IMR-90 (cell line): ENCODE results near the gene LCN10. TPM values are rescaled to one million over a fixed set of nuclear protein-coding genes. Genes with fewer than 3 reads are reported as not detected.

Source experiments
- ATAC-seq: fragments of 200-7000 bp; cut with Tn5 transposase; 2 replicates; pipeline ENCODE4 v1.9.1; 2020; ENCODE audit warnings: low read depth, mild to moderate bottlenecking, moderate library complexity
- BruUV-seq: library from RNA; stranded (reverse); fragments of 400-500 nt; replicated peaks from 2 replicates; lab custom pipeline; 2021; lab: Mats Ljungman, UMichigan
- CTCF ChIA-PET: fragments of 300-600 bp; formaldehyde crosslinking; extraction: SDS; loops from one replicate; lab custom pipeline; 2021; ENCODE audit warnings: antibody characterized with exemption; lab: Yijun Ruan, JAX
- POLR2A ChIA-PET: fragments of 300-600 bp; sonication (Branson Sonifier 250); formaldehyde crosslinking; loops from one replicate; lab custom pipeline; 2022; ENCODE audit warnings: antibody characterized with exemption; ENCODE audit not compliant: unreplicated experiment; lab: Charles Lee
- DNase-seq: peaks from one replicate; pipeline ENCODE4 v3.0.0; 2013
- H2AFZ ChIP-seq: replicated peaks from 2 replicates; pipeline ENCODE3; 2013; ENCODE audit warnings: low read length, mild to moderate bottlenecking; ENCODE audit not compliant: poor library complexity
- H2AK5ac ChIP-seq: 2 replicates; pipeline ENCODE4 v1.6.1; 2013; ENCODE audit warnings: low read depth, low read length, inconsistent platforms
- H2AK9ac ChIP-seq: replicated peaks from 2 replicates; pipeline ENCODE3; 2013; ENCODE audit warnings: mild to moderate bottlenecking, low read depth, low read length, moderate library complexity; ENCODE audit not compliant: poor library complexity
- H2BK120ac ChIP-seq: 2 replicates; pipeline ENCODE4 v1.6.1; 2013; ENCODE audit warnings: low read depth, low read length, inconsistent platforms
- H2BK15ac ChIP-seq: 3 replicates; pipeline ENCODE4 v1.6.1; 2013; ENCODE audit warnings: low read depth, low read length, inconsistent platforms
- H2BK20ac ChIP-seq: 2 replicates; pipeline ENCODE4 v1.6.1; 2013; ENCODE audit warnings: low read depth, mild to moderate bottlenecking, inconsistent platforms, low read length, moderate library complexity
- H2BK5ac ChIP-seq: 2 replicates; pipeline ENCODE4 v1.6.1; 2013; ENCODE audit warnings: mild to moderate bottlenecking, low read depth, low read length, inconsistent platforms; ENCODE audit not compliant: poor library complexity, severe bottlenecking
- H3K14ac ChIP-seq: replicated peaks from 2 replicates; pipeline ENCODE4 v1.6.1; 2013; ENCODE audit warnings: low read depth, low read length, inconsistent platforms
- H3K18ac ChIP-seq: 2 replicates; pipeline ENCODE4 v1.6.1; 2013; ENCODE audit warnings: low read depth, low read length, control low read depth
- H3K23ac ChIP-seq: 2 replicates; pipeline ENCODE4 v1.6.1; 2013; ENCODE audit warnings: low read depth, low read length, inconsistent platforms
- H3K27ac ChIP-seq: 2 replicates; pipeline ENCODE4 v1.5.1; 2013; ENCODE audit warnings: mild to moderate bottlenecking, control low read depth, low read length; ENCODE audit not compliant: insufficient read depth
- H3K27me3 ChIP-seq: 2 replicates; pipeline ENCODE4 v1.6.1; 2013; ENCODE audit warnings: low read length; ENCODE audit not compliant: control insufficient read depth, insufficient read depth
- H3K36me3 ChIP-seq: 2 replicates; pipeline ENCODE4 v1.6.1; 2013; ENCODE audit warnings: low read length, mixed read lengths; ENCODE audit not compliant: control insufficient read depth, insufficient read depth
- H3K4ac ChIP-seq: 2 replicates; pipeline ENCODE4 v1.6.1; 2013; ENCODE audit warnings: low read depth, low read length, inconsistent platforms
- H3K4me1 ChIP-seq: 2 replicates; pipeline ENCODE4 v1.6.1; 2013; ENCODE audit warnings: low read length, mixed read lengths; ENCODE audit not compliant: control insufficient read depth, insufficient read depth
- H3K4me2 ChIP-seq: 2 replicates; pipeline ENCODE4 v1.6.1; 2013; ENCODE audit warnings: low read depth, mild to moderate bottlenecking, control low read depth, low read length, moderate library complexity
- H3K4me3 ChIP-seq: 2 replicates; pipeline ENCODE4 v1.5.1; 2013; ENCODE audit warnings: low read depth, mild to moderate bottlenecking, control low read depth, low read length, moderate library complexity; ENCODE audit not compliant: insufficient read depth
- H3K56ac ChIP-seq: 2 replicates; pipeline ENCODE4 v1.6.1; 2013; ENCODE audit warnings: low read length, inconsistent platforms; ENCODE audit not compliant: insufficient read depth; ENCODE audit errors: extremely low read depth
- H3K79me1 ChIP-seq, 2 experiments: 2 replicates each; pipeline ENCODE4 v1.6.1; 2013; ENCODE audit warnings: low read length in 2 of 2, inconsistent platforms in 1 of 2, low read depth in 1 of 2
- H3K9ac ChIP-seq: 2 replicates; pipeline ENCODE4 v1.6.1; 2013; ENCODE audit warnings: low read depth, low read length, control low read depth
- H3K9me1 ChIP-seq: 2 replicates; pipeline ENCODE4 v1.6.1; 2013; ENCODE audit warnings: low read length, inconsistent platforms; ENCODE audit not compliant: insufficient read depth
- H3K9me3 ChIP-seq: 2 replicates; pipeline ENCODE4 v1.6.1; 2013; ENCODE audit warnings: low read length; ENCODE audit not compliant: control insufficient read depth, insufficient read depth
- H4K20me1 ChIP-seq: 2 replicates; pipeline ENCODE4 v1.6.1; 2013; ENCODE audit warnings: low read length, inconsistent platforms; ENCODE audit not compliant: insufficient read depth
- H4K5ac ChIP-seq: 2 replicates; pipeline ENCODE4 v1.6.1; 2013; ENCODE audit warnings: mild to moderate bottlenecking, low read depth, low read length, control low read depth
- H4K8ac ChIP-seq, 2 experiments: 2 replicates each; pipeline ENCODE4 v1.6.1; 2013; ENCODE audit warnings: low read depth in 2 of 2, low read length in 2 of 2, control low read depth in 1 of 2, inconsistent platforms in 1 of 2
- H4K91ac ChIP-seq: 2 replicates; pipeline ENCODE4 v1.6.1; 2013; ENCODE audit warnings: low read depth, low read length, inconsistent platforms; ENCODE audit not compliant: insufficient read depth
- CTCF ChIP-seq: conservative IDR thresholded peaks from 2 replicates; pipeline ENCODE4 v1.5.1; 2012; ENCODE audit warnings: mild to moderate bottlenecking, low read depth, low read length, improper control_type of control experiment
- MAFK ChIP-seq: IDR thresholded peaks from 2 replicates; pipeline ENCODE4 v1.6.1; 2012; ENCODE audit warnings: low read depth, low read length, improper control_type of control experiment
- SMC3 ChIP-seq: fragments of 150-350 bp; IDR thresholded peaks from 2 replicates; pipeline ENCODE4 v1.6.1; 2016; ENCODE audit warnings: low read depth, mild to moderate bottlenecking, antibody characterized with exemption, low read length, moderate library complexity
- WGBS, 2 experiments: methylation state at CpG; one replicate each; pipeline versions ENCODE4 v1.1.5 to v1.1.7; 2013; ENCODE audit warnings: missing lambda C conversion rate in 2 of 2; ENCODE audit not compliant: insufficient read length in 1 of 2; ENCODE audit errors: extremely low coverage in 2 of 2; 5-methylcytosine and 5-hydroxymethylcytosine counted together
- dilution Hi-C: fragments of 300-500 bp; cut with HindIII; formaldehyde crosslinking; loops from one replicate; pipeline ENCODE4 v1.14.3; 2018; ENCODE audit warnings: low sequenced_read_pairs; ENCODE audit not compliant: unreplicated experiment
- in situ Hi-C: fragments of 300-500 bp; cut with MboI; formaldehyde crosslinking; loops from 3 replicates; pipeline ENCODE4 v1.14.3; 2019; ENCODE audit warnings: low sequenced_read_pairs, inconsistent platforms, mixed read lengths
- intact Hi-C: fragments of 100-400 bp; cut with micrococcal nuclease; formaldehyde crosslinking; loops from 2 replicates; pipeline ENCODE4 v1.10.0; 2022
- polyA plus RNA-seq, 3 experiments: library from polyadenylated mRNA; depleted of rRNA; stranded (reverse); fragments of >200 nt; gene quantifications; 2 replicates each; pipeline ENCODE4 v1.2.3, GENCODE V29; 2012; ENCODE audit warnings: low replicate concordance in 1 of 3
- total RNA-seq: library from RNA; depleted of rRNA; stranded (reverse); fragments of >200 nt; gene quantifications from 2 replicates; pipeline ENCODE4 v1.2.3, GENCODE V29; 2012
- TF ChIP-seq, protein P1 (sequence below): fragments of 150-350 bp; IDR thresholded peaks from 2 replicates; pipeline ENCODE4 v1.6.1; 2016; ENCODE audit warnings: low read depth, mild to moderate bottlenecking, low read length, moderate library complexity, borderline replicate concordance

LCN10 gene
- total and polyA plus RNA-seq, 2 of the 4 experiments (the other 2 are of a cell fraction): not detected

DNA sequence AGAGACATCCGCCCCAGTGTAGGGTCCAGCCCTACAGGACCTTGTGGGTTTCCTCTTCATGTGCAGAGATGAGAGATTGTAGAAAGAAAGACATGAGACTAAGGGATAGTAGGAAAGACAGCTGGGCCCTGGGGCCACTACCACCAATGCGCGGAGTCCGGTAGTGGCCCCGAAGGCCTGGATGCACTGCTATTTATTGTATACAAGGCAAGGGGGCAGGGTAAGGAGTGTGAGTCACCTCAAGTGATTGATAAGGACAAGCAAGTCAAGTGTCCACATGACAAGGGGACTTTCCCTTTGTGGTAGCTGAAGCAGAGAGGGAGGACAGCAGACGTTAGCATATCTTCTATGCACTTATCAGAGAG lies 42.2 kb upstream of the LCN10 start:
- in situ Hi-C loops: loop anchor here (10.0 kb wide), 1 partner anchor 250 kb away; the partner anchor contains the start of gene FUT7
- Histone ChIP-seq H3K56ac (no peak overlapping the region), H4K8ac (no peak overlapping the region), H2AK9ac (no peak overlapping the region), H2AK5ac (no peak overlapping the region), H3K9ac (no peak overlapping the region), H3K4ac (no peak overlapping the region), H3K79me1 (no peaks in the 10 kb centered on the region), H4K91ac (no peak overlapping the region), H2BK5ac (no peak overlapping the region), H3K18ac (no peak overlapping the region), H3K4me3 (no peak overlapping the region), H3K9me3 (no peaks in the 10 kb centered on the region), H3K27me3 (peaks cover 23% of the 10 kb centered on the region), H3K4me2 (no peak overlapping the region), H3K27ac (no peak overlapping the region), H4K20me1 (no peaks in the 10 kb centered on the region), H3K14ac (no peak overlapping the region), H2BK120ac (no peak overlapping the region), H3K9me1 (no peaks in the 10 kb centered on the region), H2AFZ (no peak overlapping the region), H2BK20ac (no peak overlapping the region), H3K36me3 (no peaks in the 10 kb centered on the region), H2BK15ac (no peak overlapping the region), H3K23ac (no peak overlapping the region), H3K4me1 (no peaks in the 10 kb centered on the region), H4K5ac (no peak overlapping the region)
- ChIA-PET CTCF (no interaction called here), POLR2A (no interaction called here)
- dilution Hi-C loops: no loop called here
- no TSS peak for BruUV-seq
- DNase-seq (no peak), ATAC-seq (no peak)
- WGBS, 2 experiments: 90% methylated on average over 2 of the region's 6 CpGs; no CpG with 5 or more reads in 1 of the 2 experiments
- no peak for TF ChIP-seq CTCF
- TF ChIP-seq, protein P1, sequence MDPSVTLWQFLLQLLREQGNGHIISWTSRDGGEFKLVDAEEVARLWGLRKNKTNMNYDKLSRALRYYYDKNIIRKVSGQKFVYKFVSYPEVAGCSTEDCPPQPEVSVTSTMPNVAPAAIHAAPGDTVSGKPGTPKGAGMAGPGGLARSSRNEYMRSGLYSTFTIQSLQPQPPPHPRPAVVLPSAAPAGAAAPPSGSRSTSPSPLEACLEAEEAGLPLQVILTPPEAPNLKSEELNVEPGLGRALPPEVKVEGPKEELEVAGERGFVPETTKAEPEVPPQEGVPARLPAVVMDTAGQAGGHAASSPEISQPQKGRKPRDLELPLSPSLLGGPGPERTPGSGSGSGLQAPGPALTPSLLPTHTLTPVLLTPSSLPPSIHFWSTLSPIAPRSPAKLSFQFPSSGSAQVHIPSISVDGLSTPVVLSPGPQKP: no peak
- no peak for TF ChIP-seq SMC3
- TF ChIP-seq MAFK: no peak
- intact Hi-C loops: no loop called here
